ENCODE measurements around the gene NOS1AP. TPM values are rescaled to one million over a fixed set of nuclear protein-coding genes. Genes with fewer than 3 reads are reported as not detected.
"Not testable (repeated sequence)": the region's sequence is repeated elsewhere in the genome, so short reads cannot be mapped to it uniquely, and the experiment has no call there.

Gene NOS1AP
- total and polyA plus RNA-seq, 12 donors, result 0.37 to 12.0 (median 3.1) TPM

GRCh38 chr1:162171111-162171510 is 101.6 kb downstream of the NOS1AP start:
- DNase-seq, result no peak
- Histone ChIP-seq H3K9me3 (replicated peaks in 1 of 3) (no peaks in the 10 kb centered on the region), H3K27ac (no peak overlapping the region), H3K4me3 (no peak overlapping the region), H3K4me1 (replicated peaks in 1 of 2) (no peaks in the 10 kb centered on the region), H3K36me3 (replicated peaks in 1 of 2) (no peaks in the 10 kb centered on the region), H3K27me3 (no peaks in the 10 kb centered on the region)
- 53 to 70% (median 62%) methylated on average over 3 of the region's 3 CpGs for WGBS, 4 donors
- intact Hi-C loops (cut with DNase I), result no loop called here
- TF ChIP-seq, protein P1, sequence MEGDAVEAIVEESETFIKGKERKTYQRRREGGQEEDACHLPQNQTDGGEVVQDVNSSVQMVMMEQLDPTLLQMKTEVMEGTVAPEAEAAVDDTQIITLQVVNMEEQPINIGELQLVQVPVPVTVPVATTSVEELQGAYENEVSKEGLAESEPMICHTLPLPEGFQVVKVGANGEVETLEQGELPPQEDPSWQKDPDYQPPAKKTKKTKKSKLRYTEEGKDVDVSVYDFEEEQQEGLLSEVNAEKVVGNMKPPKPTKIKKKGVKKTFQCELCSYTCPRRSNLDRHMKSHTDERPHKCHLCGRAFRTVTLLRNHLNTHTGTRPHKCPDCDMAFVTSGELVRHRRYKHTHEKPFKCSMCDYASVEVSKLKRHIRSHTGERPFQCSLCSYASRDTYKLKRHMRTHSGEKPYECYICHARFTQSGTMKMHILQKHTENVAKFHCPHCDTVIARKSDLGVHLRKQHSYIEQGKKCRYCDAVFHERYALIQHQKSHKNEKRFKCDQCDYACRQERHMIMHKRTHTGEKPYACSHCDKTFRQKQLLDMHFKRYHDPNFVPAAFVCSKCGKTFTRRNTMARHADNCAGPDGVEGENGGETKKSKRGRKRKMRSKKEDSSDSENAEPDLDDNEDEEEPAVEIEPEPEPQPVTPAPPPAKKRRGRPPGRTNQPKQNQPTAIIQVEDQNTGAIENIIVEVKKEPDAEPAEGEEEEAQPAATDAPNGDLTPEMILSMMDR (IDR thresholded peaks at IDR 0.05), result no peak

DNA sequence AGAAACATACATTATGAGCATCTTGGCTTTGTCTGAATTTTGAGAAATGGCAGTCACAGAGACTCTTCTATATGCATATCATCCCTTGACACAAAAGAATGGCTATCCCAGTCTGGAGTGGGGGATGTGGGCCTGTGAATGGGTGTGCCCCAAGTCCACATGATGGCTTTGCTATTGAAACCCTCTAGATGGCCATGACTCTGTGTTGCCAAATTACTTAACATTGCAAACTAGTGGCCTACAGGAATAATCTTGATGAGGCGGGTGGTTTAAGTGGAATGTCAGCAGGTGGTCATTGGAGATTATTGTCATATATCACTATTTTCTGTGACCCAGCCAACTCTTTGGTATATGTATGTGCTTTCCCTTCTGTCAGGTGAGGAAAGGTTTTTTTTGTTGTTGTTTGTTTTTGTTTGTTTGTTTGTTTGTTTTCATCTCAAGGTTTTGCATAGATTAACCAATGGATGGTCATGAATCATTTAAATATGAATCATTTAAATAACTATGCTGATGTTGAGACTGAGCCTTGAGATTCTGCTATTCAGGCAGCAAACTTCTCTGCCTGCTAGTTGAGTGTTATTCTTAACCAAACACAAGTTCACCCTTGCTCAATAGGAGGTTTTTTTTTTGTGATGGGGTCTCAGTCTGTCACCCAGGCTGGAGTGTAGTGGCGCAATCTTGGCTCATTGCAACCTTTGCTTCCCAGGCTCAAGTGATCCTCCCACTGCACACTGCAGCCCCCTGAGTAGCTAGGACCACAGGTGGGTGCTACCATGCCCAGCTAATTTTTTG is 103.0 kb downstream of the NOS1AP start:
- H3K4me3 ChIP-seq, result no peak overlapping the region
- no peaks in the 10 kb centered on the region for H3K27me3 ChIP-seq
- intact Hi-C loops (cut with DNase I), result no loop called here
- 92 to 97% (median 96%) methylated on average over 2 of the region's 2 CpGs for WGBS, 4 donors
- no peaks in the 10 kb centered on the region for H3K36me3 ChIP-seq (replicated peaks in 1 of 2)
- no peak overlapping the region for H3K27ac ChIP-seq
- H3K4me1 ChIP-seq (replicated peaks in 1 of 2), result no peaks in the 10 kb centered on the region
- no peak for DNase-seq
- TF ChIP-seq, protein P1 (IDR thresholded peaks at IDR 0.05), result no peak
- TF ChIP-seq POLR2A (IDR thresholded peaks at IDR 0.05), result no peak
- no peaks in the 10 kb centered on the region for H3K9me3 ChIP-seq (replicated peaks in 1 of 3)

- DNase-seq; H3K36me3 ChIP-seq (replicated peaks in 1 of 2); H3K27ac ChIP-seq; H3K9me3 ChIP-seq (replicated peaks in 1 of 3); intact Hi-C loops (cut with DNase I); H3K27me3 ChIP-seq; H3K4me3 ChIP-seq; H3K4me1 ChIP-seq (replicated peaks in 1 of 2): not testable (repeated sequence)
- 94 to 100% (median 98%) methylated on average over 1 of the region's 1 CpG for WGBS, 4 donors
Measured at GRCh38 chr1:162173607-162174006, 104.1 kb downstream of the NOS1AP start.

GRCh38 chr1:162174027-162174426 is 104.5 kb downstream of the NOS1AP start:
- intact Hi-C loops (cut with DNase I); H3K27me3 ChIP-seq; DNase-seq; H3K4me3 ChIP-seq; H3K36me3 ChIP-seq (replicated peaks in 1 of 2); H3K9me3 ChIP-seq (replicated peaks in 1 of 3); H3K27ac ChIP-seq; H3K4me1 ChIP-seq (replicated peaks in 1 of 2): not testable (repeated sequence)
- WGBS, 4 donors, result 90 to 100% (median 94%) methylated on average over 2 of the region's 4 CpGs

DNA sequence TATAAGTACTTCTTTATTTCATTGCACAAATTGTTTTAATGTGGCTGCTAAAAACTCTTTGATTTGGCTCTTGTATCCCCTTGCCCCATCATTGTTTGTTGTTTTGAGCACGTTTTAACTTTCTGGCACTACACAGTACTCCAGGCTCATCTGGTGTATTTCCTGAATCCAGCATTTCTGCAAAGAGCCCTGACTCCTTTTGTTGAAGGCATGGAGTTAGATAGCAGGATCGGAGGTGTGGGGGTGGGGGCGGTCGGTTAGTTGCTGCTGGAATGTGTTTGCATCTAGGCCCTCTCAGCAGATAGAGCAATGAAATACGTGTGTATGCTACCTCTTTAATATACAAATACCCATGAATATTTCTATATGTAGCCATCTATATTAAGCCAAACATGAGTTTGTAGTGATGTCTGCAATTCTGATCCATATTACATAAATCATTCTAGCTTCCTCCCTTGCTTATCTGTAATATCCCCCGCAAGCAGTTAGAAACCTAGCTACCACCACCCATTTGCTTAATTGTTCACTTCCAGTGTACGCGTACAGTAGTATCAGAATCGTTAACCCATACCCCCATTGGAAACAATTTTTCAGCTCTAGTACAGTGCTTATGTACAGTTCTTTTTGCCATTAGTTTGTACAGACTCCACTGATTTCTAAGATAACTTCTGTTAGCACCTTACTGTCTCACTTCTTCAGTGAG is 106.0 kb downstream of the NOS1AP start:
- 72 to 80% (median 75%) methylated on average over 9 of the region's 9 CpGs for WGBS, 4 donors
- Histone ChIP-seq H3K36me3 (replicated peaks in 1 of 2) (no peaks in the 10 kb centered on the region), H3K9me3 (replicated peaks in 1 of 3) (no peaks in the 10 kb centered on the region), H3K27me3 (no peaks in the 10 kb centered on the region), H3K4me3 (no peak overlapping the region), H3K4me1 (replicated peaks in 1 of 2) (no peaks in the 10 kb centered on the region), H3K27ac (no peak overlapping the region)
- TF ChIP-seq POLR2A (IDR thresholded peaks at IDR 0.05), result no peak
- TF ChIP-seq, protein P1 (IDR thresholded peaks at IDR 0.05), result no peak
- no peak for DNase-seq
- intact Hi-C loops (cut with DNase I), result no loop called here
